GM12872 (cell line): Measurements from ENCODE around the gene BLTP2.

ENCODE experiments used
- TF ChIP-seq, protein P1 (sequence below): IDR thresholded peaks from 3 replicates; pipeline ENCODE4 v1.5.1; 2011; ENCODE audit warnings: low read depth, mild to moderate bottlenecking, low read length, moderate library complexity; ENCODE audit not compliant: insufficient read depth

BLTP2 gene

DNA sequence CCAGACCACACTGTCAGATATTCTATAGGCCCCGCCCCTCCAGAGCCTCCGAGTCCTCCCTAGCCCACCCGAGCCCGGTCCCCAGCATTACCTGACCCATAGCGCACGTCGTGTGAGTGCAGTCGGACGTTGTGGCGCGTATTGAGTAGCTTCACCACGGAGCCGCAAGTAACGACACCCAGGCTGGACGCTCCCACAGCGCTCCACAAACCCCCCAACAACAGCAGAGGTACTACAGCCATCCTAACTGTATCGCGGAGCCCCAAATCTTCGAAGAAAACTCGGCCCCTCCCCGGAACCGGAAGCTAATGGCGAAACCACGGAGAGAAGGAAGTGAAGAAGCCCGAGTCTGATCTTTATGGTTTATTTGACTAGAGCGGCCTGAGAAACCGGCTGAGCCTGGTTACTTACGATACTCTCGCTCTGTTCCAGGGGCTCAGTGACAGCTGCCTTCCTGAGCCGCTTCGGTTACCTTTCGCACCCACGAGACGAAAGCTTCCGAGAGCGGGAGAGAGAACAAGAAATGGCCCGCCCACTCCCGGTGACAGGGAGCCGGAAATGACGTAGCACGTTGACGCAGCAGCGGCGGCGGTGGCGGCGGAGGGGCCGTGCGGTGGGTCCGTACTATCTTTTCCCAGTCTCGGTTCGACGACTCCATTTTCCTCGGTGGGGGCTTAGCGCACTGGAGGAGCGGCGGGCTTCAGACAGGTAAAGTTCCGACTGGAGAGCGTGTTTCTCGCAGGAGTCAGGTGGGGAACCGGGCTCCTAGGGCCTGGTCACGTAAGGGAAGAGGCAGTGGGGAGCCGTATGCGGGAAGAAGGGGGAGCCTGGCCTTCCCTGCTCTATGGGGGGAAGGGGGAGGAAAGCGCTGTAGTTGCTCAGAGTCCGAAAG is 16.9 kb upstream of the BLTP2 start, which contains the start of the genes SDF2 and SUPT6H:
Gene SDF2 (minus strand): TSS at position 272 of the 892 bp plus-strand sequence. CDS start 30 bp downstream, at position 242.
Gene SUPT6H (plus strand): TSS at position 571 of the 892 bp plus-strand sequence. CDS start 11,197 bp downstream, outside the sequence.
- TF ChIP-seq, protein P1, sequence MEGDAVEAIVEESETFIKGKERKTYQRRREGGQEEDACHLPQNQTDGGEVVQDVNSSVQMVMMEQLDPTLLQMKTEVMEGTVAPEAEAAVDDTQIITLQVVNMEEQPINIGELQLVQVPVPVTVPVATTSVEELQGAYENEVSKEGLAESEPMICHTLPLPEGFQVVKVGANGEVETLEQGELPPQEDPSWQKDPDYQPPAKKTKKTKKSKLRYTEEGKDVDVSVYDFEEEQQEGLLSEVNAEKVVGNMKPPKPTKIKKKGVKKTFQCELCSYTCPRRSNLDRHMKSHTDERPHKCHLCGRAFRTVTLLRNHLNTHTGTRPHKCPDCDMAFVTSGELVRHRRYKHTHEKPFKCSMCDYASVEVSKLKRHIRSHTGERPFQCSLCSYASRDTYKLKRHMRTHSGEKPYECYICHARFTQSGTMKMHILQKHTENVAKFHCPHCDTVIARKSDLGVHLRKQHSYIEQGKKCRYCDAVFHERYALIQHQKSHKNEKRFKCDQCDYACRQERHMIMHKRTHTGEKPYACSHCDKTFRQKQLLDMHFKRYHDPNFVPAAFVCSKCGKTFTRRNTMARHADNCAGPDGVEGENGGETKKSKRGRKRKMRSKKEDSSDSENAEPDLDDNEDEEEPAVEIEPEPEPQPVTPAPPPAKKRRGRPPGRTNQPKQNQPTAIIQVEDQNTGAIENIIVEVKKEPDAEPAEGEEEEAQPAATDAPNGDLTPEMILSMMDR = peak; percentile 35; the same call in 2 of the 3 replicates

DNA sequence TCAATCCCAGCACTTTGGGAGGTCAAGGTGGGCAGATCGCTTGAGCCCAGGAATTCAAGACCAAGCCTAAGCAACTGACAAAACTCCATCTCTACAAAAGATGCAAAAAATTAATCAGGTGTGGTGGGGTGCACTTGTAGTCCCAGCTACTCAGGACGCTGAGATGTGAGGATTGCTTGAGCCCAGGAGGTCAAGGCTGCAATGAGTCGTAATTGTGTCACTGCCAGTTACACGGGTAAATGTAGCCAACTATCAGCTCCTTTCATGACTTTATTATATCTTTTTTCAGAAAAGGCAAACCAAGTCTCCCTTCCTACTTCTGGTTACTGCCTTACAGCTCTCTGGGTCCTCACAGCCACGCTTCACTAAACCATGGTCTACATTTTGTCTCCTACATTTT is 12.8 kb upstream of the BLTP2 start:
- TF ChIP-seq, protein P1 = no peak

DNA sequence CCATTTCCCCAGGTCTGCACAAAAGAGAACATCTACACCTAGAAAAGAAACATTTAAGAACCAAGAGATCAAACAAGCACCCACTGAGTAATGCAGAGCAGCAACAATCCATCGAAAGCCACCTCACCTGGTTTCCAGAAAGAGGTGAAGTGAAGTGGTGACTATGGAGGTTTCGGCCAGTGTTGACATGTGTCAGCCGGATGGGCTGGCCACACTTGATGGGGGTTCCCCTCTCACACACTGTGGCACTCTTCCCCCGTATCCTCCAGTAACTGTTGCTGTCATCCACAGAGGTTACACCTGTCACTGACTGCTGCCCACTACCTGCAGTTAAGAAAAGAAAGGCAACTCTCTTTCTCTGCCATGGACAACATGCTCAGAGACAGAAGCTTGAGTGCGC is 10.2 kb upstream of the BLTP2 start:
- TF ChIP-seq, protein P1 = no peak

DNA sequence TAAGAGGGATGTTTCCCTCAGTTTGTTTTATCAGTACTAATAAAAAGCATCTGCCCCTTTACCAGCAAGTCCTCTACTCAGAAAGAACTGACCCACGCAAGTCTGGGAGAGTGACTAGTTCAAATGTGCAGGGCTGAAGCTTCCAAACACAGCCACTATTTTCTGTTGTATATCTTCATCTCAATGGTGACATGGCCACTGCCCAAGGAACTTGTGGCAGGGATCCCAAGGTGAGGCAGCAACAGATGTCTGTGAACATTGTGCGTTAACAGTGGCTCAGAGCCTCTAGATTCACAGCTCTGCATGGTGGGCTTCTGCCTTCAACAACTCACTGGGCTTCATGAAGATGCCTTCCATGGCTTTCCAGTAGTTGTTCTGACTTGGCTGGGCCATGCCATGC is 3.7 kb upstream of the BLTP2 start:
- TF ChIP-seq, protein P1 = no peak

DNA sequence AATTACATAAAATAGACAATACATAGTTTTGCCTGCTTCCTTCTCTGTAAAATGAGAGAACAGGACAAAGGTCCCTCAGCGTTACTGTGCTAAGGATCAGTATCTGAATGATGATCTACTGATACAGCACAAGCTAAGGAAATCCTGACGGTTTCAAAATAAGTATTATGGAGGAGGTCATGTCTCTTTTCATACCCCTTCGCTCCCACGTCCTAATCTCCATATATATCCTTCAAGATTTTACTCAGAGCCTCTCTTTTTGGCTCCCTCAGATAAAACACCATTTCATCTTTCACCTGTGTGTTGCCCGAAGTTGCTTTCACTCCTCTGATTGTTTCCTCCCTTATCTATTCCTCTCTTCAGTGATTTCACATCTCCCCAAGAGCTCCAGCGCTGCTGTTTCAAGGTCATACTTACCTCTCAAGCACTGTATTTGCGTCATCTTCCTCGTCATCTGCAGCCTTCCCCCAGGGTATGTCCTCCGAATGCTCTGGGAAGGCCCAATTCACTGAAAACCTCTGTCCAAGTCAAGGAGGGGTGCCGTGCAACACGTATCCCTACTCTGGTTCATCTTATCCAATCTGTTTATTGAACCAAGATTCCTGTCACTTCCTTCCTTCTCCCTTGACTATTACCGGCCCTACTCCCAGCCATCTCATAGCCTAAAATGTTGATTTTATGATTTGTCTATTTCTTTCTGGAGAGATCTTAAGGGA is 1.2 kb upstream of the BLTP2 start:
- TF ChIP-seq, protein P1 = no peak

DNA sequence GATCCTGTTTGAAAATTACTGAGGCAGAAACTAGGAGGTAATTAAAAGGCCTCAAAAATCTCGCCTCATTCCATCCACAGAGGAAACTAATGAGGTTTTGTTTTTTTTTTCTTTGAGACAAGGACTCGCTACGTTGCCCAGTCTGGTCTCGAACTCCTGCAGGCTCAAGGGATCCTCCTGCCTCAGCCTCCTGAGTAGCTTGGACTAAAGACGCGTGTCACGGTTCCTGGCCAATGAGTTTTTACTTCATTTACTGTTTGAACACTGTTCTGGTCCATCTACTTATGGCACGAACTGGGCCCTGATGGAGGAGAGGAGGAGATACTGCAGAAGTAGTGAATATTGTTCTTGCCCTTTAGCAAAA is 600 bp upstream of the BLTP2 start:
- TF ChIP-seq, protein P1 = no peak

DNA sequence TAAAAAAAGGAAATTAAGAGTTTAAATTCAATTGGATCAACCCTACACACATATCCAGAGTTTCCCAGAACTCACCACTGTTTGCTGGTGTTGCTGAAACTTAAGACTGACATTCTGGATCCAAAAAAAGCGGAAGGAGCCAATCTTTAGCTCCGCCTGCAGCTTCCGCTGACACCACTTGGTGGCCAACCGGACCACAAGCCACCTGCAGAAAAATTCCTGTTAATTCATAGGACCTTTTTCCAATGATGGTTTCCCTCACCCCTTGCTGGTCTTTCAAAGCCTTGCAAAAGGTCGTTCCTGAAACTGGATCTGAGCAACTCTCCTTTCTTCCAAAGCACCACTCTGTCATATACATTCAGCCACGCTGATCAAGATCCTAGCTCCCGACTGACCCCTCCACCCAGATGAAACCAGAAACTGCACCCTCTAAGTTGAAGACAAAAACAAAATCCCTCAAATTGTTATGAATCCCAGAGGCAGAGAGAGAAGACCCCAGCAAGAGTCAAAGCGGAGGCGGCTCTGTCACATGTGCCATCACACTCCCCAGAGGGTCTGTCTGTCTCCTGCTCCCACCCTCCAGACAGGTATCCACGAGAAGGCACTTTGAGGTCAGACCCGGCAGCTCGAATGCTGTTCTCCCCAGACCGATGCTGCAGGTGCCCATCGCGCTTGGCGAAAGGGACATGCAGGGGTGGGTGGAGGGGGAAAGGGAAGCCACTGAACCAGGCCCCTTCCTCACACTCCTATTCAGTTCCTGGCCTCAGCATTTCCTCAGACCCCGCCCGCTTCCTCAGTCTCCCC is 773 bp downstream of the BLTP2 start:
- TF ChIP-seq, protein P1 = peak; percentile 76
